ENCODE data around the gene DCT.
"Not testable (repeated sequence)": the region's sequence is repeated elsewhere in the genome, so short reads cannot be mapped to it uniquely, and the experiment has no call there.

Gene DCT

GRCh38 chr13:94479616-94480015 lies at the start of gene DCT:
Gene DCT (minus strand): TSS chr13:94479682. CDS start chr13:94479255, 427 bp downstream.
- no peak for DNase-seq (ENCODE audit: low read depth in 2 of 2, low spot score in 1 of 2)

DNA sequence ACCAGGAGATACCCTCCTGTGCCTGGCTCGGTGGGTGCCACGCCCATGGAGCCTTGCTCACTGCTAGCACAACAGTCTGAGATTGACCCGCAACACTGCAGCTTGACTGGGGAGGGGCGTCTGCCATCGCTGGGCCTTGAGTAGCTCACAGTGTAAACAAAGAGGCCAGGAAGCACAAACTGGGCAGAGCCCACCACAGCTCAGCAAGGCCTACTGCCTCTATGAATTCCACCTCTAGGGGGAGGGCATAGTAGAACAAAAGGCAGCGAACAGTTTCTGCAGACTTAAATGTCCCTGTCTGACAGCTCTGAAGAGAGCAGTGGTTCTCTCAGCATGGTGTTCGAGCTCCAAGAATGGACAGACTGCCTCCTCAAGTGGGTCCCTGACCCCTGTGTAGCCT lies 47.5 kb upstream of the DCT start:
- DNase-seq (ENCODE audit: low read depth in 2 of 2, low spot score in 1 of 2): not testable (repeated sequence)

DNA sequence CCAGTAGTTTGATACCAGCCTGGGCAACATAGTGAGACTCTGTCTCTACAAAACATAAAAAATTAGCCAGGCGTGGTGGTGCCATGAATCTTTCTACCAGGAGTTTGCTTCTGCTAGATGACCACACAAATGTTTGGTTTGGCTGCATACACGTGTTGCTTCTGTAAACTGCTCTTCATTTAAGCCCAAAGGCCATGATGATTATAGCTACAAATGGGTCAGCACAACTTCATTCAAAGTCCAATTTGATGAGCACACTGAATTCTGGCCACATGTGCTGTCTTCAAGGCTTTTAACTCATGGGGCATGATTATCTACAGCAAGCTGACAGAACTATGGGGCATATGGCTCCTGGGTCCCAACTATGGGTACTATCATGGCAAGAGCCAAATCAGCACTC lies 46.3 kb upstream of the DCT start:
- DNase-seq (ENCODE audit: low read depth in 2 of 2, low spot score in 1 of 2): no peak

- no peak for DNase-seq (ENCODE audit: low read depth in 2 of 2, low spot score in 1 of 2)
Measured at GRCh38 chr13:94524407-94524806, 44.9 kb upstream of the DCT start.

- DNase-seq (ENCODE audit: low read depth in 2 of 2, low spot score in 1 of 2): no peak
Measured at GRCh38 chr13:94520001-94520400, 40.5 kb upstream of the DCT start.

DNA sequence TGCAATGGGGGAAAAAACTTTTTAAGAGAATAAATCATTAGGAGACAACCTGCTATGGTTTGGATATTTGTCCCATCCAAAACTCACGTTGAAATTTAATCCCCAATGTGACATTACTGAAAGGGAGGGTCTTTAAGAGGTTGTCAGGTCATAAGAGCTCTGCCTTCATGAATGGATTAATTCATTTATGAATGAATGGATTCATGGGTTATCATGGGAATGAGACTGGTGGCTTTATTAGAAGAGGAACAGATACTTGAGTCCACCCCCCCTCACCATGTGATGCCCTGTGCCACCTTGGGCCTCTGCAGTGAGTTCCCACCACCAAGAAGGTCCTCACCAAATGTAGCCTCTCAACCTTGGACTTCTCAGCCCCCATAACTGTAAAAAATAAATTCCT lies 37.0 kb upstream of the DCT start:
- no peak for DNase-seq (ENCODE audit: low read depth in 2 of 2, low spot score in 1 of 2)

DNA sequence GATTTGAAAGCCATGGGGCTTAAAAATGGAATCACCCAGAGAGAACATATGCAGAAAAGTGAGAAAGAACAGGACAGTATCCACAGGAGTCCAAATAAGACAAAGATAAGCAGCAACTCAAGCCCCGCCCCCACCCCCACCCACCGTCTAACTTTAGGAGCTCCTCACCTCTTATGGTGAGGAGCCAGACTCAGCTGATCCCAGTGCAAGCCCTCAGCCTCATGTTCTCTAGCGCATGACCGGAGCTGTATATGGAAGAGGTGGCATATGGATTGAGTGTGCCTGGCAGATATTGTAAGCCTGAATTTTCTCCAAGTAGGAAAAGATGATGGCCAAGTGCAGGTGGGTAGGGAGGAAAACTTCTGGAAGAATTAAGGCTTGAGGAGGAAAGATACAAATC lies 36.4 kb upstream of the DCT start:
- no peak for DNase-seq (ENCODE audit: low read depth in 2 of 2, low spot score in 1 of 2)

DNA sequence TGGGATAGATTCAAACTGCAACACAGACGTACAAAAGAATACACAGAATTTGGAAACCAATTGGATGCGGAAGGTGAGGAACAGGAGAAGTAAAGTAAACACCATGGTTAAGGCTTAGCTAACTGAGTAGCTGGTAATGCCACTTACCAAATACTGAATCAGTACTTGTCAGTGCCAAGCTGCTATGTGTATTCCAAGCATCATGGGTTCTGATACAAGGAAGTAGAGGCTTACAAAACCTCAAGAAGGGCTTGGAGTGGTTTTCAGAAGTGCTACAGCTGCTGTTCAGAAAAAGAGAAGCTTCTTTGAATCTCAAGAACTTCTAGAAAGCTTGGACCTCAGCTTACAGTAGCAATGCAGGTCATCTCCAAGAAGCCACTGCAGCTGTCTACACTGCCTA lies 35.9 kb upstream of the DCT start:
- no peak for DNase-seq (ENCODE audit: low read depth in 2 of 2, low spot score in 1 of 2)

GRCh38 chr13:94513026-94513425 lies 33.5 kb upstream of the DCT start:
- DNase-seq (ENCODE audit: low read depth in 2 of 2, low spot score in 1 of 2): no peak

GRCh38 chr13:94505730-94506129 lies 26.2 kb upstream of the DCT start:
- DNase-seq (ENCODE audit: low read depth in 2 of 2, low spot score in 1 of 2): no peak

- DNase-seq (ENCODE audit: low read depth in 2 of 2, low spot score in 1 of 2): no peak
Measured at GRCh38 chr13:94503851-94504250, 24.4 kb upstream of the DCT start.

DNA sequence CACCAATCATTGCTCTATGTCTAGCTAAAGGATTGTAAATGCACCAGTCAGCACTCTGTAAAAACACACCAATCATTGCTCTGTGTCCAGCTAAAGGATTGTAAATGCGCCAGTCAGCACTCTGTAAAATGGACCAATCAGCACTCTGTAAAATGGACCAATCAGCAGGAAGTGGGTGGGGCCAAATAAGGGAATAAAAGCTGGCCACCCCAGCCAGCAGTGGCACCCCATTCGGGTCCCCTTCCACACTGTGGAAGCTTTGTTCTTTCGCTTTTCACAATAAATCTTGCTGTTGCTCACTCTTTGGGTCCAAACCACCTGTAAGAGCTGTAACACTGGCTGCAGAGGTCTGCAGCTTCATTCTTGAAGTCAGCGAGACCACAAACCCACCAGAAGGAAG lies 19.3 kb upstream of the DCT start:
- not testable (repeated sequence) for DNase-seq (ENCODE audit: low read depth in 2 of 2, low spot score in 1 of 2)

DNA sequence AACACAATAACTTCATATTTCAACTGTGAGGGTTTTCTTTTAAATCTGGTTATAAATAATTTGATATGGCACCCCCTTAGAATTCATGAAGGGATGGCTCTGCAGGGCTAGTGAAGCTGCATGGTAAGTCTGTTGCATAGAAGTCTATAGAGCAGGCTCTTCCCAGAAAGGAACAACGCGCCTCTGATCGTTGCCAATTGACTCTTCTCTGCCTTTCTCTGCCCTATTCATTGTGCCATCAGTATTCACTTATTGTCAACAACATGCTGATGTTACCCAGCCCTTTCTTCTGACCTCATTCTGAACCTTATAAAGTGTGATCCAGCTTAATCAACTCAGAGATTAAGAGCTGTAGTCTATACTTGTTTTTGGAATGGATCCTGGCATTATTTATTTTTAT lies 16.3 kb upstream of the DCT start:
- DNase-seq (ENCODE audit: low read depth in 2 of 2, low spot score in 1 of 2): no peak

DNA sequence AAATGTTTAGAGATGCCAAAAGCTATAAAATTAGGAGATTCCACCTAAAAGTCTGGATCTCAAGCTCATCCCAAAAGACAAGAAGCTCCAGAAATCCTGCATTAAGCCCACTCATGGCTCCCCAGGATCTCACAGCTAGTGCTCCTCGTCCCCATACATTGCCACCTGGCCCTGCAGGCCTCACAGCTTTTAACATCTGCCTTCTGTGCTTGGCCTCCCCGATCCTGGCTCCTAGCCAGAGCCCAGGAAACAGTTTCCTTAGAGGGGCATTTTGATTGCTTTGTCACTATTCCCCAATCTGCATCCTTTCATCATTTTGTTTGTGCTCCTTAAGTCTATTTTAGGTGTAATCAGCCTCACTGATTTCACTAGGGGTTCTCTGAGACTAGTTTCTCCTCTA lies 14.5 kb upstream of the DCT start:
- DNase-seq (ENCODE audit: low read depth in 2 of 2, low spot score in 1 of 2): no peak

GRCh38 chr13:94487043-94487442 lies 7.6 kb upstream of the DCT start:
- no peak for DNase-seq (ENCODE audit: low read depth in 2 of 2, low spot score in 1 of 2)

GRCh38 chr13:94483970-94484369 lies 4.5 kb upstream of the DCT start:
- no peak for DNase-seq (ENCODE audit: low read depth in 2 of 2, low spot score in 1 of 2)

DNA sequence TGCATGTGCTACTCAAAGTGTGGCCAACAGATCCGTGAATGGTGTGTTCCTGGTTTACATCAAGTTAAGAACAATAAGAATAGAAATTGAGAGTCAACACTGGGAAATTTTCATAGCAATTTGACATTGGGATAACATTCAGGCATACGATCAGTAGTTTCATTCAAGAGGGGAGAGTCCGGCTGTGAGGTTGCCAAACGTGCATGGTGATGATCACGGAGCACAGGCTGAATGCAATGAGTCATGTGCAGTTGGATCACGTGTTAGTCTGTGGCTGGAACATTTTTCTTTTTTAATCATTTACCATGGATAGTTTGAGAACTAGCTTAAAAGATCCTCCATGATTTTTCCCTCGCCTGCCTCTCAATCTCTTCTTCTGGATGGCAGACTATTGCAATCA lies 2.5 kb upstream of the DCT start:
- DNase-seq (ENCODE audit: low read depth in 2 of 2, low spot score in 1 of 2): no peak

DNA sequence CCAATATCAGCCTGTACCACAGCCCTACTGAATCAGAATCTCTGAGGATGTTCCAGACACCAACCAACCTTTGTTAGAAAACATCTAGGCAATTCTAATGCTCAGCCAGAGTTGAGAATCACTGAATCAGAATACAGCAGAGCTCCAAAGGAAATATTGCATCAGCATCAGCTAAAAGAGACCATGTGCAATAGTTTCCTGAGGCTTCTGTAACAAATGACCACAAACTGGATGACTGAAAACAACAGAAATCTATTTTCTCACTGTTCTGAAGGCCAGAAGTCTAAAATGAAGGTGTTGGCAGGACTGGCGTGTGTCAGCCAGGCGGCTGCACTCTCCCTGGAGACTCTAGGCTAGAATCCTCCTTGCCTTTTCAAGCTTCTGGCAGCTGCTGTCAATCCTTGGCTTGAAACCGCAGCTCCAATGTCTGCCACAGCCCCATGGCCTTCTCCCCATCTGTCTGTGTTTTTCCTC lies 1.2 kb upstream of the DCT start:
- DNase-seq (ENCODE audit: low read depth in 2 of 2, low spot score in 1 of 2): no peak

GRCh38 chr13:94478913-94479312 lies 569 bp downstream of the DCT start:
- DNase-seq (ENCODE audit: low read depth in 2 of 2, low spot score in 1 of 2): no peak

- no peak for DNase-seq (ENCODE audit: low read depth in 2 of 2, low spot score in 1 of 2)
Measured at GRCh38 chr13:94470126-94470525, 9.4 kb downstream of the DCT start.

DNA sequence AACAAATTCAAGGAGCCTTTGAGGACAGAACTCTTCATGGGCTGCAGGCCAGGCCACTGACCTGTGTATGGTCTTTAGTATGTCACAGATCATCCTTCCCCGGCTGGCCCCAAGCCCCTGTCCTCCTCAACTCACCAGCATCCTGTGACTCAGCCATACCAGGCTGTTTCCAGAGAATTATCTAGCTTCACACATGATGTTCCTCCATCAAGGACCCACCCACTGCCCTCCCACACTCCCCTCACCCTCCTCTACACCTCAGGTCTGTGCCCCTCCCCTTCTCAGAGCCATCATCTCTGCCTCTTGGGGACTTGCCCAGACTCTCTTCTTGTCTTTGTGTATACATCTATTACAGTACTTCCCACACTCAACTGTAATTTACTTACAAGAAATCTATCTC lies 14.7 kb downstream of the DCT start:
- DNase-seq (ENCODE audit: low read depth in 2 of 2, low spot score in 1 of 2): no peak

- DNase-seq (ENCODE audit: low read depth in 2 of 2, low spot score in 1 of 2): no peak
Measured at GRCh38 chr13:94462670-94463069, 16.8 kb downstream of the DCT start.

GRCh38 chr13:94459116-94459515 lies 20.4 kb downstream of the DCT start:
- DNase-seq (ENCODE audit: low read depth in 2 of 2, low spot score in 1 of 2): no peak

DNA sequence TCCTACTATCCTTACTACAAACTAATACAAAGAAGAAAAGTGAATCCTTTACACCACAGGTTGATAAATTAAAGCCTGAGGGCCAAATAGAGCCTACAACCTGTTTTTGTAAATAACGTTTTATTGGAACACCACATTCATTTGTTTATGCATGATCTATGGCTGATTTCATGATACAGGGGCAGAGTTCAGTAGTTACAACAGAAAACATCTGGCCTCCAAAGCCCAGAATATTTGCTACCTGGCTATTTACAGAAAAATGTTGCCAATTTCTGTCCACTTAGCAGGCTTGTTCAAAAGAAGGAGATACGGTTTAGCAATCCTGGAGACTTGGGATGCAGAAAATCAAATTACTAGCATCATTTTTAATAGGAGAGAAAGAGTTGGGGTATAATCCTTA lies 24.1 kb downstream of the DCT start:
- no peak for DNase-seq (ENCODE audit: low read depth in 2 of 2, low spot score in 1 of 2)
